Endometrial microvascular endothelial cells (primary cell): Measurements from ENCODE around the gene TMEM222. TPM values are rescaled to one million over a fixed set of nuclear protein-coding genes. Genes with fewer than 3 reads are reported as not detected.

ENCODE experiments used
- in situ Hi-C: cut with HindIII; loops from 2 replicates; pipeline ENCODE4 v1.10.0; 2017; ENCODE audit warnings: low sequenced_read_pairs, low pct_unique_long_range_greater_than_20kb; ENCODE audit errors: inconsistent ontology term
- total RNA-seq: library from RNA; depleted of rRNA; stranded (reverse); fragments of >200 nt; gene quantifications from one replicate; pipeline ENCODE4 v1.2.3, GENCODE V29; 2015; ENCODE audit errors: inconsistent ontology term

Gene TMEM222
- total RNA-seq, 1 donor from 2014 or later = 29.5 TPM

GRCh38 chr1:27335506-27336422 is 13.8 kb downstream of the TMEM222 start:
- in situ Hi-C loops = no loop called here

DNA sequence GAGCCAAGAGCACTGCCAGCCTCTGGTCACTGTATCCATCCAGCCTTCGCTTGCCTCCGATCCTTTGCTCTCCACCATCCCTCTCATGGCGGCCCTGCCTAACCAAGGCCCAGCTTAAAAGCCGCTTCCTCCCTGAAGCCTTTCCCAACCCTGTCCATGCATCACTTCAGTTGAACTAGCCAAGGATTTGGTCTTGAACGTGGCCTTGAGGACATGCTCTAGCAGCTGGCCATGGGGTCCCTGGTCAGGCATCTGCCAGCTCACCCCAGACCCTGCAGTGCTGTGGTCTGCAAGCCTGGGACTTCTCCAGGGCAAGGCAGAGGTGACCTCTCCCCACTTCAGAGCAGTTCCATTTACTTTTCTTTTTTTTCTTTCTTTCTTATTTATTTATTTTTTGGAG is 14.8 kb downstream of the TMEM222 start:
- in situ Hi-C loops = no loop called here

GRCh38 chr1:27338751-27339150 is 16.8 kb downstream of the TMEM222 start:
- in situ Hi-C loops = no loop called here

GRCh38 chr1:27339213-27339612 is 17.2 kb downstream of the TMEM222 start:
- in situ Hi-C loops = no loop called here

DNA sequence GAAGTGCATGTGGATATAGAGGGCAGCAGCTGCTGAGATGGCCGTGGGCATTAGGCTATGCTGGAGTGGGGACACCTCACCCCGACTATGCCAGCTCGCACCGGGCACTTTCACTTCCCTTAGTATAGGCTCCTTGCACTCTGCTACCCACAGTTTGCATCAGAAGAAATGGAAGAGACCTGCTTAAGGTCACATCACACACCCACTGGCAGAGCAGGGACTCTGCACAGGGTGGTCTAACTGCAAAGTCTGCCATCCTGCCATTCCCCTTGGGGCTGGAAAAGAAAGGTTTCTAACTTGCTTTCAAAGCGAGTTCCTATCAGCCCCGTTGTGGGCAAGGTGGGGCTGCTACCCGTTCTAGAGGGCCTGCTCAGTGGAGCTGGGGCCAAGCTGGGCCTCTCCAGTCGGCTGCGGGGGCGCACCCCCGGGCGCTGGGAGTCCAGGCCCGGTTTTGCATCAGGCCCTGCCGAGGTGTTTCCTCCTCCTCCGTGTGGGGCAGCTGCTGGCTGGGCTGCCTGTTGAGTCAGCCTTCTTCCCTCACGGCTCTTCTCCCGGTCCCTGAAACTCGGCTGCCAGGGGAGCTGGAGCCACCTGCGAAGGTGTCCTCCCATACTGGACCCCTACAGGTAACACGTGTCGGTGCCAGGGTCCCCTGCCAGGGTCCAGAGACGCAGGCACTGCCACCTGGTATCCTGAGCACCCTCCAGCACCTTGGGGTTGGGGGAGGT is 19.7 kb downstream of the TMEM222 start, which contains the start of gene SYTL1:
SYTL1 (plus strand) TSS at position 498 of the 728 bp plus-strand sequence. CDS start 3,313 bp downstream, outside the sequence.
- in situ Hi-C loops = no loop called here

GRCh38 chr1:27342391-27342777 is 20.4 kb downstream of the TMEM222 start:
- in situ Hi-C loops = no loop called here

DNA sequence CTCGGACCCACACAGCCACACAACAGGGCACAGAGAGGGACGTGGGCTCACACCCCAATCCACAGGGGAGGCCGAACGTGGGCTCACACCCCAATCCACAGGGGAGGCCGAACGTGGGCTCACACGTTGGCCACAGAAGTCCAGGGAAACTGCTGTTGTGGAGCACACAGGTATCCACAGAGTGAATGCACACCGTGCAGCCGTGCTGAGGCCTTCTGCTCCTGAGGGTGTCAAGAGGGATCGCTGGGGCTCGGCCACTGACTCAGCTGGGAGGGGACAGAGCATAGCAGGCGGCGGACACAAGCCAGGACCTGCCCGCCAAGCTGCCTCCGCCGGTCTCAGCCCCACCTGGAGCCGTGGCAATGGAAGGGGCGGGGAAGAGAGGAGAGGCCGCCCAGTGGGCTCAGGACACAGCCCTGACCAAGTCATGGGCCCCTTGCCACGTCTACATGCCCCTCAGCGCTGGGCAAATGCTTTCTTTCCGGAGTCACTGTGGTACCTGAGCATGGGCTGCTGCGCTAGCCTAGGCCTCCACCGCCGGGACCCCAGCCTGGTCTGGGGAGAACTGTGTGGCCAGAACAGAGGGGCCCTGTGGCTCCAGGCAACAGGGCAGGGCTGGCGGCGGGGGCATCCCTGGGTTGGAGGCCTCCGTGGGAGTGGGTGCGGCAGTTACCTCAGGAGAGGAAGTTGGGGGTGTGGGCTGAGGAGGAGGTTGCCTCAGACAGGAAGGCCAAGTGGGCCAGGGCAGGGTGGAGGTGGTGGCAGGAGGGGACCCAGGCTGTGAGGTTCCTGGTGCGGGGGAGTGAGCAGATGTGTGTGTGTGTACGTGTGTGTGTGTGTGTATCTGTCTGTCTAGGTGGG is 21.0 kb downstream of the TMEM222 start:
- in situ Hi-C loops = no loop called here

DNA sequence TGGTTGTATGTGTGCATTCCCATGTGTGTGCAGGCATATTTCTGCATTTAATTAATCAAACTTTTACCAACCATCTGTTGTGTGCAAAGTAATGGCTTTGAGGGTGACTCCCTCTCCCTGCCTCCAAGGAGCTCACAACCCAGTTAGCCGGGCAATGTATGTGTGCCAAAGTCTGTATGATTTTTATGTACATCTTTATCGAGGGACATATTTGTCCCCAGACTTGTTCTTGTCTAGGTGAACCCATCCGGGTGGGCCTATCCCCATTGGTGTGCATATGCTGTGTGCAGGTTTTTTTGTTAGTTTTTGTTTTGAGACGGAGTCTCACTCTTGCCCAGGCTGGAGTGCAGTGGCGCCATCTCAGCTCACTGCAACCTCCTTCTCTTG is 21.7 kb downstream of the TMEM222 start:
- in situ Hi-C loops = no loop called here

GRCh38 chr1:27345272-27345671 is 23.3 kb downstream of the TMEM222 start:
- in situ Hi-C loops = no loop called here

DNA sequence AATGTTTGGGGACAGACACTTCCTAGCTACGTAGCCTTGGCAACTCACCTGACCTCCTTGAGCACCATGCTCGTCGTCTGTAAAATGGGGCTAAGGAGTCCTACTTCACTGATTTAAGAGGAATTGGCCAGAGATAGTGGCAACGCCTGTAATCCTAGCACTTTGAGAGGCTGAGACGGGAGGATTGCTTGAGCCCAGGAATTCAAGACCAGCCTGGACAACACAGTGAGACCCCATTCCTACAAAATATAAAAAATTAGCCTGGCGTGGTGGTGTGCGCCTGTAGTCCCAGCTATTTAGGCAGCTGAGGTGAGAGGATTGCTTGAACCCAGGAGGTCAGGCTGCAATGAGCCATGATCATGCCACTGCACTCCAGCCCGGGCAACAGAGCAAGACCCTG is 24.4 kb downstream of the TMEM222 start:
- in situ Hi-C loops = no loop called here

DNA sequence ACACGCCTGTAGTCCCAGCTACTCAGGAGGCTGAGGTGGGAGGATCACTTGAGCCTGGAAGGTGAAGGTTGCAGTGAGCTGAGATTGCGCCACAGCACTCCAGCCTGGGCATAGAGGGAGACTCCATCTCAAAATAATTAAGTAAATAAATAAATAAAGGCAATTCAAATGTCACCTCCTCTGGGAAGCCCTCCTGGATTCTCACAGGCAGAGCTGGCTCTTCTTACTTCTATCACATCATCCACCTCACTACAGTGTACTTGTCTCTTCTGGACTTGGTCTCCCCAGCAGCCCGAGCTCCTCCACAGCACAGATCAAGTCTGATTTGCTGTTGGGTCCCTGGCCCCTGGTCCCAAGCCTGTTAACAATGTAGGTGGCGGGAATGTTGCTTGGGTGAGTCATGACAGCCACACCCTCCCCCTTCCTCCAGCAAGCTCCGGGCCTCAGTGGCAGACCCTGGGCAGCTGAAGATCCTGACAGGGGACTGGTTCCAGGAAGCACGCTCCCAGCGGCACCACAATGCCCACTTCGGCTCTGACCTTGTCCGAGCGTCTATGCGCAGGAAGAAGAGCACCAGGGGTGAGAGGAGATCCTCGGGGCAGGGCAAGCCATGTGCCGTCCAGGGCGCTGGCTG is 25.1 kb downstream of the TMEM222 start:
- in situ Hi-C loops = no loop called here

DNA sequence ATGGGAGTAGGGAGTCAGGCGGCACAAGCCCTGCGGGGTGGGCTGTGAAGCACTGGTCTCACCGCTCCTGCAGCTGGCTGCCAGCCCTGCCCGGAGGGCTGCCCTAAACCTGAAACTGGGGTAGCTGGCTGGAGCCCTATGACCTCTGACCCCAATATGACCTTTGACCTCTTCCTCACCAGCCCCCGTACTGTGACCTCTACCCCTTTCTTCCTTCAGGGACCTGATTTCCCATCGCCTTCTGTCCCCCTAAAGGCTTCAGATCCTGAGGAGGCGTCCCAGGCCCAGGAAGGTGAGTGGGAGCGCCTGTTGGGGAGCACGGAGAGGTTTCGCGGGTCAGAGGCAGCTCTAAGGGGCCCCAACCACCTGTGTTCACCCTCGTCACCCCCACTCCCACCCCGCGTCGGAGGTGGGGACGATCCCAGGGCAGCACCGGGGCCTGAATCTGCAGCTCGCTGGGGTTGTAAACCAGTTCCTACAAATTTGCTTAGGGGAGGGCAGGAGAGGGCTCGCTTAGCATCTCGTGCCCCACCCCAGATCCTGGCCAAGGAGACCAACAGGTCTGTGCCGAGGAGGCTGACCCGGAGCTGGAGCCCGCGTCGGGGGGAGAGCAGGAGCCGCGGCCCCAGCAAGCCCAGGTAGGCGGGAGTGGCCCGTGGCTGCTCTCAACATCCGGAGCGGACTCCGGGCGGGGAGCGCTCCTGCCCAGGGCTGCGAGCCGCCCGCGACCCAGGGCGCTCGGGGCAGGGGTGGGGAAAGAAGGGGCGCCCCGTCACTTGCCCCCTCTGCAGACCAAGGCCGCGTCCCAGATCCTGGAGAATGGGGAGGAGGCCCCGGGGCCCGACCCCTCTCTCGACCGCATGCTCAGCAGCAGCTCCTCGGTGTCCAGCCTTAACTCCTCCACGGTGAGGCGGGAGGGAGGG is 27.2 kb downstream of the TMEM222 start:
- in situ Hi-C loops = no loop called here

DNA sequence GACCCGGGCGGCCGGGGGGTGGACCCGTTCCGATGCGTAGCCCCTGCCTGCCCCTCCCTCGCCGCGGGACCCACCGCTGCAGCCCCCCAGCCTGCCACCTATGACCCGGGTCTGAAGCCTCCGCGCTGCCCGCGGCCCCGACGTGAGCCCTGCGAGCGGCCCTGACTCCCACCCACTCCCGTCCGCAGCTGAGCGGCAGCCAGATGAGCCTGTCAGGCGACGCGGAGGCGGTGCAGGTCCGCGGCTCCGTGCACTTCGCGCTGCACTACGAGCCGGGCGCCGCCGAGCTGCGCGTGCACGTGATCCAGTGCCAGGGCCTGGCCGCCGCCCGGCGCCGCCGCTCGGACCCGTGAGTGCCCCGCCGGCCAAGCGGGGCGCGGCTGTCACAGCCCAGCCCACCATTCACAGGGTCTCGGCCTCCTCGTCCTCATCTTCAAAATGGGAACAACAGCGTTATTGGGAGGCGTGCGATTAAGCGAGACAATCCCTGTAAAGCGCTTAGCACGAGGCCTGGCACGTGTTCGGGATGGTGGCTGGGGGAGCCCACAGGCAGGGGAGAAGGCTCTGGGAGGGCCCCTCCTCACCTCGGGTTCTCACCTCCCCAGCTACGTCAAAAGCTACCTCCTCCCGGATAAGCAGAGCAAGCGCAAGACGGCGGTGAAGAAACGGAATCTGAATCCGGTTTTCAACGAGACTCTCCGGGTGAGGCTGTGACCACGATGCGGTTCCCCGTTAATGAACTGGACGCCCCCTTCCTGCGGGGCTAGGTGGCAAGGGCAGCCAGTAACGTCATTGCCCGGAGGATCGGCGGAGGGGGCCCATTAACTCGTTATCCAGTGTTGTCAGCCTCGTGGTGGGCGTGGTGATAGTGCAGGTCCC is 28.1 kb downstream of the TMEM222 start:
- in situ Hi-C loops = no loop called here

DNA sequence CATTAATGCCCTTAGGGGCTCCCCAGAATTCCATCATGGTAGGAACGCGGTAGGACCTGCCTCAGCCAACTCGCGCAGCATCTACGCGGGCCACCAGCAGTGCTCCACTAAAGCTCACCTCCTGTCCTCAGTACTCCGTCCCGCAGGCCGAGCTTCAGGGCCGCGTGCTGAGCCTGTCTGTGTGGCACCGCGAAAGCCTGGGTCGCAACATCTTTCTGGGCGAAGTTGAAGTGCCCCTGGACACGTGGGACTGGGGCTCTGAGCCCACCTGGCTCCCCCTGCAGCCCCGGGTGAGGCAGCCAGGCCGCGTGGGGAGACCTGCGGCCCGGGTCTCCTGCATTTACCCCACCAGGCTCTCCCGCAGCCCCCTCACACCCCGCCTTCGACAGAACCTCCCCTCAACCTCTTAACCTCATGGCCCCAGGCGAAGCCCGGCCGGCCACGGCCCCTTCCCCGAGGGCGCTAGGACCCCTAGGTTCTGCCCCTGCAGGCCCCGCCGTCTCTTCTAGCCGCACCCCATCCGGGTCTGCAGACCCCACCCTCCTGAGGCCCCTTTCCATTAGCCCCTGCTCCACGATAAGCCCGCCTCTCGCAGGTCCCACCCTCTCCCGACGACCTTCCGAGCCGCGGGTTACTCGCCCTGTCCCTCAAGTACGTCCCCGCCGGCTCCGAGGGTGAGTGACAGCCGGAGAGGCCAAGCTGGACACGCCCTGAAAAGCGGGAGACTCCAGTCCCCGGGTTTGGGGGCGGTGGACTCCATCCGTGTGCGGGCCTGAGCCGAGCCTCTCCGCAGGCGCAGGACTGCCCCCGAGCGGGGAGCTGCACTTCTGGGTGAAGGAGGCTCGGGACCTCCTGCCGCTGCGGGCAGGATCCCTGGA is 28.9 kb downstream of the TMEM222 start:
- in situ Hi-C loops = no loop called here

DNA sequence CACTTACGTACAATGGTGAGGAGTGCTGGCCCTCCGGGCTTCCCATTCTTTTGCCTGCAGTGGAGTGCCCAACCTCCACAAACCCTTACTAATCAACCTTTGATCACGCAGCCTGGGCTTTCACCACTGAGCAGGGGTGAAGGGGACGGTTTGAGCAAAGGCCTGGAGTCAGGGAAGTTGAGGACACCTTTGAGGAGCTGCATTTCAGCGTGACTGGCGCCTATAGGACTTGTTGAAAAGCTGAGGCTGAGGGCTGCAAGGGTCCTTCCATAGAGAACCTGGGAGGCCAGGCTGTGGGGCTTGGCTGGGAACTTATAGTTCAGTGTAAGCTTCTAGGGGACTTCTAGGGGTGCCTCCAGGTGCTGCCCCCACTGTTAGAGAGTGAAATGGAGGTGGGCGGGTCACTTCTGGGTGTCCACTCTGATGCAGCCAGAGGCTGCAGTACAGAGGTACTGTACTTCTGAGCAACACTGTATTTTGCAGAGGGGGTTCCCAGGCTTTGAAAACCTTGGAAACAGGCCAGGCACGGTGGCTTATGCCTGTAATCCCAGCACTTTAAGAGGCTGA is 29.7 kb downstream of the TMEM222 start:
- in situ Hi-C loops = no loop called here

DNA sequence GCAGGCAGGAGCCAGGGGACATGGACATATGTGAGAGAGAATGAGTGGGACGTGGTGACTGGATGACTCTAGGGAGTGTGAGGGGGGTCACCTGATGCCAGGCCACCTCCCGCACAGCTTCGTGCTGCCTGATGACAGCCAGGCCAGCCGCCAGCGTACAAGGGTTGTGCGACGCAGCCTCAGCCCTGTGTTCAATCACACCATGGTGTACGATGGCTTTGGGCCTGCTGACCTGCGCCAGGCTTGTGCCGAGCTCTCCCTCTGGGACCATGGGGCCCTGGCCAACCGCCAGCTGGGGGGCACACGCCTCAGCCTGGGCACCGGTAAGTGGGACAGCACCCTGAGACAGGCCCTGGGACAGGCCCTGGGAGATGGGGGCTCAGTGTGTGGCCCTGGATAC is 31.2 kb downstream of the TMEM222 start:
- in situ Hi-C loops = no loop called here
